NCI-H1417 (cell line): ENCODE results near the gene CACNA2D2.

Experiments used
- DNase-seq, 3 experiments: peaks; one replicate each; lab custom pipeline; 2025; lab: John Stamatoyannopoulos, UW

CACNA2D2 gene

DNA sequence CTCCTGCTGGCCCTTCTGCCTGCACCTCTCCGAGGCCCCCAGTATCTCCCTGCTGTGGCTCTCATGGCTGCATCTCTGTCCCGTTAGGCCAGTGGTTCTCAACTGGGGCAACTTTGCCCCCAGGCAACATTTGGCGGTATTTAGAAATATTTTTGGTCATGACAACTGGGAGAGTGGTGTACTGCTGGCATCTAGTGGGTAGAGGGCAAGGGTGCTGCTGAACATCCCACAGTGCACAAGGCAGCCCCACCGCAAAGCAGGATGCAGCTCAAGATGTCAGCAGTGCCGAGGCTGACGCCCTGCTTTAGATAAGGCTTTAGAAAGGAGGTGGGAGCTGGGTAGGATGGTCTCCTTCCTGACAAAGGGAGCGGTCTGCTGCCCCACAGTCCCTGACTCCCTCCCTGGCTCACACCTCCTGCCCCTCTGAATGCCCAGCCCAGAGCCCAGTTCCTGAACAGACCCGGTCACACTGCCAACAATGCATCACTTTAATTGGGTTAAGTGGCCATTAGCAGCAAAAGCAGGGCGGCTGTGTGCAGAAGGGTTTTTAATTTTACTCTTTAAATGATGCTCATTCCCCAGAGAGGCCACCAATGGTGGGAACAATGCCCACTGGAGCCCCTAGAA is 75.3 kb downstream of the CACNA2D2 start:
- DNase-seq: peak in 2 of 3 experiments; percentile 25 to 65

DNA sequence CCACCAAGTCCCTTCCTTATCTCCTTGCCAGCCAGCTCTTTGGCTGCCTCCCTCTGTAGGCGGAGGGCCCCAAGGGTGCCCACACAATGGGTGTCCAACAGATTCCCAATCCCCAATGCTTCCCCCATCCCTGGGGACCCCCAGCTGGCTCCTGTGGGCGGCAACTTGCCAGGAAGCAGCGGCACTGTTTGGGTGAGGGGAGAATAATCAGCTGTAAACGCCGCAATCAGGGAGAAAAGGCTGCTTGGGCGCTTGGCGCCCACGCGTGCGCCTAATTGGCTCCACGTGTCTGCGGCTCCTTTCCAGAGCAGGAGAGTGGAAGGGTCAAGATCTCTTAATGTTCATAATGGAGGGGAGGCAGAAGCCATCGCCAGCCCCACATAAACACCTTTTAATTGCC is 76.2 kb downstream of the CACNA2D2 start:
- peak in 2 of 3 experiments; percentile 19 to 65 for DNase-seq

DNA sequence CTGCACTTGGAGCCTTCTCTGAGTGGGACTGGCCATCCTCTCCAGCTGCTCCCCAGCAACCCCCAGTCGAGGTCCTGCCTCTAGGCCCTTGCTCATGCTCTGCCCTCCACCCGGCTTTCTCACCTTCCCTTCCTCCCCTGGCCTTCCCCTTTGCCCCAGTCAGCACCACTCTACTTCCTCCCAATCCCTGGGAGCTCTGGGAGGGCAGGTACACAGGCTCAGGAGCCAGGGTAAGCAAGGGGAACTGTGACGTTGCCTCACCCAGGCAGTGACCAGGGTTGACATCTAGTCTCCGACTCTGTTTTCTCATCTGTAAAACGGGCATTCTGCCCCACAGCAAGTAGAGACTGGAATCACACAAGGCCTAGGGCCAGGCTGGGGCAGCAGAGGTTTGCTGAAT is 77.5 kb downstream of the CACNA2D2 start:
- no peak for DNase-seq

DNA sequence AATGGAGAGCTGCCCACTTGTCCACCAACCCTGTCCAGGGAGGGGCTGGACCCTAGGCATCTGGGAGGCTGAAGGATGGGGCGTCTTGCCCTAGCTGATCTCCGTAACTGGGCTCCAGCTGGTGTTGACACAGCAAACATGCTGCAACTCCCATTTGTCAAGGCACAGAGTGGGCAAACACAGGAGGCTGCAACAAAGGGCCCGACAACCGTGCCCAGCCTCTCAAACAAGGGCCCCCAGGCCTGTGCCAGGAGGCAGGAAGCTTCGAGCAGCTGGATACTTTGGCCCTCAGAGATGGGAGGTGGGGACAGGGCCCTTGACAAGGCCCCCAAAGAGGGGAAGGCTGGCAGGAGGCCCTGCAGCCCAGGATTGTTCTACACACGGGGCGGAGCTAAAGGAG is 79.9 kb downstream of the CACNA2D2 start:
- peak in 2 of 3 experiments; percentile 68 to 89 for DNase-seq

DNA sequence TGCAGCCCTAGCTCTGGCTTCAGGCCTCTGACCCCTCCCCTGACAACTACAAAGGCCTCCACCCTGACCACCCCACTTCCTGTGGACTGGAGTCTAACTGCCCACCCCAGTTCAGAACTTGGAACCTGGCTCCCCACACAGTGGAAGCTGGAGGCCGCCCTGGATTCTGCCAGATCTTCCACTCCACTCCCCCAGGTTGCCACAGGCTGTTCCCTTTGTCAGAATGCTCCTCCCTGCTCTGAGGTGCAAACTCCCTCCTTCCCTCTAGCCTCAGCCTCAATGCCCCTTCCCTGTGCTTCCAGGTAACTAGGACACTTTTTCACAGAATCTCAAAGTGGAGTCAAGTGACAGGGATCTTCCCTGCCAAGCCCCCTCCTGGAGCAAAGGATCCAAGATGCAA is 81.3 kb downstream of the CACNA2D2 start:
- DNase-seq: no peak

DNA sequence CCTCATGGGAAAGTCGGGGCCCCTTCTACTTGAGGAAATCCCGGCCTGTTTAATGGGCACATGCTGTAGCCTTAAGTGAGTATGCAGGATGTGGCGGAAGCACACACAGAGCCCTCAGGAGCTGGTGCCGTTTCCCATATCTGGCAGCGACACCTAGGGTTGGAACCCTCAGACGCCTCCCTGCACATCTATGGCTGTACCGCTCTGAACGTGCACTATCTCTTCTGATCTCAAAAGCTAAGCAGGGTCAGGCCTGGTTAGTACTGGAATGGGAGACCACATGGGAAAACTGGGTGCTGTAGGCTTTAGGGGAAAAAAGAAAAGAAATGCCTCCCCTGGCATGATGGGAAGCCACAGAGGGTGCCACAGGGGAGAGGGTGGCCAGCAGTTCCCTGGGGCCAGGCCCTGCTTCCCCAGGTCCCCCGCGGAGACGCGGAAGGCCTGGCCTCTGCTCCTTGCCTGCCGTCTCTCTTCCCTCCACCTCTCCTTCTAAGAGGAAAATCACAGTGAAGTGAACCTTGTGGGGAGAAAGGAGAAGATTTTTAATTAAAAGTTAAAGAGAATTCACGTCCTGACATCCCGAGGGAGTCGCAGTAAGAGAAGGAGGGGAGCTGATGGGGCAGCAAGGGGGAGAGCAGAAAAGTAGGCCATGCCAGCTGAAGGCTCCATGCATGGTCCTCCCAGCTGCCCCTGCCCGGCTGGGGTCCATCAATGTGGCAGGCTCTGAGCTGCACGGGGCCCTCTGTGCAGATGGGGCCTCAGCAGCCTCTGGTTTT is 83.7 kb downstream of the CACNA2D2 start:
- DNase-seq: no peak

DNA sequence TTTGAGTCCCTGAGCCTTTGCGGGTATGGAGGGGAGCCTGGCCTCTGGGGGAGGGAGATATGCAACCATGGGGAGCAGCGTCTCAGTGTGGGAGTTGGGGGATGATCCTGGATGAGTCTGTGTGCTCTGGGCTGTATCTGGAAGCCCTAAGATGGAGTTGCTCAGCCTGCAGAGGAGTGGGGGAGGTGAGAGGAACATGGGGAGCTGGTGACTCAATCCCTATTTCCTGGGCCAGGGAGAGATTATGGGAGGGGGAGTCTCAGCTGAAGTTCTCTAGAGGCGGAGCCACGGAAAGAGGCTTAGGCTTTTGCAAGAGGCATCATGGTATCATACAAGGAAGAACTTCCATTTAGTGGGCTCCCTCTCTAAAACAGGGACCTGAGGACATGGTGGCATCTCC is 84.6 kb downstream of the CACNA2D2 start:
- no peak for DNase-seq

DNA sequence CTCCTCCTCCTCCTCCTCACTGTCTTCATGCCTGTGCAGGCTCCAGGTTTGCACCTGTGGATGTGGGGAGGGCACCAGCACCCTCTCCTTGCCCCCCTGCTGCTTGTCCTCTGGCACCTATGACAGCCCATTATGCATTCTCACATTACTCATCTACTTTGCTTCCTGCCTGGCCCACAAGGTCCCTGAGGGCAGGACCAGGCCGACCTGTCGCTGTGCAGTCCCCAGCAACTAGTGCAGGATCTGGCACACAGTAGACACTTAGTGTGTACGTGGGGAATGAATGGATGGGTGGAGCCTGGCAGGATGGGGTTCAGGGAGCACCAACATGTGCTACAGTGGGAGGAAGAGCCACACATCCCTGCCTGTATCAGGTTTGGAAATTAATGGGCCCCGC is 85.8 kb downstream of the CACNA2D2 start:
- DNase-seq: peak in 1 of 3 experiments; percentile 2

DNA sequence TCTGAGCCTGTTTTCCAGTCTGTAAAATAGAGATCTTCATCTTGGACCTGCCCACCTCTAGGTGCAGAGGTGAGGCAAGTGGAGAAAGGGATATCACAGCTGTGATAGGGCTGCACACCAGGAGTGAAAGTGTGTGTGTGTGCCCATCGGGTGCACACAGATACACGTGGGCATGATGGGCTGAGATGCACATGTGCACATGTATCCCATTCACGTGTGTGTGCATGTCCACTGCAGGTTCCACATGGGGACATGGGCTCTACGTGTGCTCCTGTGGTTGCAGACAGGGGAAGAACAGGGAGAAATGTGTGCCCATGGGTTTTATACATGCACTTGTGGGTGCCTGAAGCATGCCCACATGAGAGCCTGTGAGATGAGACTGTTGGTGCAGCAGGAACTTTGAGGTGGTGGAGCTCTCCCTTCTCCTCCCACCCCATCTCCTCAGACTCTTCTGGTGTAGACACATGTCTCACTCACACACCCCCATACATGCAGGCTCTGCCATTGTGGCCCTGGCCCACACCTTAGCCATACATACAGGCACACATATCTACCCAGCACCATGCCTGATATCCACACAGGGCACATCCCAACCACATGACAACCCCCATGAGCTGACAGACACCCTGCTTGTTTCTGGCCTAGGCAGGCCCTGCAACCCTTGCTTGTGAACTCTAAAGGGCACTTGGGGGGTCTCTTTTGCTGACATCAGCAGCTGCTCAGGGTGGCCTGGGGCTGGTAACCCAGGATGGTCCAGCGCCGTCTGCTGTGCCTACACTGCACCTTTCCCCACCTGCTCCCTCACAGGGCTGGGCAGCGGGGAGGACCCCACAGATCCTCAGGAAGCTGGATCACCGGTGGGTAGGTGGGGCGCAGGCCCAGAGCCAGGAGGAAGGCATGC is 86.4 kb downstream of the CACNA2D2 start:
- DNase-seq: no peak

DNA sequence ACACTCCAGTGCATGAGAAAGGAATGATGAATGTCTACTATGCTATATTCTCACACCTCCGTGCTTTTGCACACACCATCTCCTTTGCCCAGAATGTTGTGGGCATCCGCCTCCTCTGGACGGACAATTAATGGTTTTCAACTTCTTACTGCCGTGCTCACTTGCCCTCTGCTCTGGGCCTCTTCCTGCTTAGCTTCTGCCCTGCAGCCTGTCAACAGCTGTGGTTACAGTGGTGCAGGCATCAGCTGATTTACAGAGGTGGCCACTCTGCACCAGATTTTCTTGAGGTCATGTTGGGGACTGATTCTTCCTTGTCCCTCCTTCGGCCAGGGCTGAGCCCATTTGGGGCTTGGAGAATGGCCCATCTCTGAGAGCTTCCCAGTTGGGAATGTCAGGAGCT is 87.6 kb downstream of the CACNA2D2 start:
- no peak for DNase-seq

DNA sequence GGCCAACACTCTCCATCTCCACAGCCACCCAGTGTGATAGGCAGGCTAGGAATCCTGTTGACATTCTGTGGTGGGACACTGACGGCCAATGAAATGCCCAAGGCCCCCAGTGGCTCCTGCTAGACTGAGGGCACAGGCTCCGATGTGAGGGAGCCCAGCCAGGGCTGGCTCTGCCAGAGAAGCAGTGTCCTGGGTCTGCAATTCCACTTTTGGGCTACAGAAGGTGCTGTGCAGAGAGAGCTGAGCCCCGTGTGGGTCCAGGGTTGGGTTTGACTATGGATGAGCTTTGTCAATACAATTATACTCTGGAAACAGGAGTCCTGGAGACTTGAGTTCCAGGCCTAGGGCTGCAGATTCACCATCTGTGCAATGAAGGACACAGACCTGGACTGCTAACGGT is 88.4 kb downstream of the CACNA2D2 start:
- DNase-seq: no peak

DNA sequence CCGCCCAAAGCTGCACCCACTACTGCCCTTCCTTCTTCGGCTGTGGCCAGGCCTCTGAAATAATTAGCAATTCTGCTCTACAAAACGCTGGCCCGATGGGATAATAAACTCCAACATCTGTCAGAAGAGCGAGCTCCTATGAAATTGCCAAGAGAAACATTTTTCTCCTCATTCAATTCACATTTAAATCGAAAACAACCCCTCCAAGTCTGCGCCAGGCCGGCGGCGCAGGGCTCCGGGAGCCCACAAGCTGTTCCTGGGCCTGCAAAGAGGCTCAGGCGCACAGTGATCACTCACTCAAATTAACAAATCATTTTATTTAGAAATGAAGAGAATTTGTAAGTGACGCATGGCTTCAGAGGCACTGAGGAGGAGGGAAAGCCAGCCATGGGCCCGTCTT is 88.8 kb downstream of the CACNA2D2 start:
- no peak for DNase-seq

DNA sequence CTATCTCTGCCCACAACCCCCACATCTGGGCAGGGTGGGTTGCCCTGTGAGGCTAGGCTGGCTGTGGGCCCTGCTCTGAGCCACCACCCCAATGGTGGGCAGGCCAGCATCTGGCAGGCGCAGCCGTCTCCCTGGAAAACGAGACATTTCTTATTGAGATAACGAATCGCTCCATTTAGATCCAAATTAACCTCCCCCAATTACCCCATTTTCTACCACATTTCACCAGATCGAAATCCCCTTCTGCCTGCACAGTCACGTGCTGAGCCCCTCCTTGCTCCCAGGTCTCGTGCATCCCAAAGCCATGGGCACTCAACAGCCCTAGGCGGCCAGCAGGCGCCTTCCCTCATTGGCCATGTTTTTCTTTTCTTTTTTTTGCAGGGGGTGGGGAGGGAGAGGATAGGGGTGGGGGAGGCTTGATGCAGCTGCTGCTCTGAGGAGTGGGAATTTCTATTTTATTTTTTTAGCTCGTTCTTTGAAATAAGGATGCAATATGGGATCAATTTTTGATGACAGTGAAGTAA is 91.1 kb downstream of the CACNA2D2 start:
- DNase-seq: peak in 1 of 3 experiments; percentile 8

DNA sequence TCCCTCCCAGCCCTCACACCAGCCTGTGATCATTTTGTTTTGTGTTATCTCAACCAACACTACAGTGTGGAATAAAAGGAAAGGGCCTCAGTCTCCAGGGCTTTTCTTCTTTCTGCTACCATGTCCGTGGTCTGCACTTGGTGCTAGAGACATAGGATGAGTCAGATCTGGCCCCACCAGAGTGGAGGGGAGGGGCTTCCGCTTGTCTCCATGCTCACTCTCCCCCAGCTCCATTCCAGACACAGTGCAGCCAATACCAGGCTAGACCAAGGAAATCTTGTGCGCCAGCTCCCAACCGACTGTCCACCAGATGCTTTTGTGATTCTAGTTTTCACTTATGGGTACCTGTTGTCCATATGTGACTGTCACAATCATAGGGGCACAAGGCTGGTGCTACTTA is 92.2 kb downstream of the CACNA2D2 start:
- DNase-seq: no peak

DNA sequence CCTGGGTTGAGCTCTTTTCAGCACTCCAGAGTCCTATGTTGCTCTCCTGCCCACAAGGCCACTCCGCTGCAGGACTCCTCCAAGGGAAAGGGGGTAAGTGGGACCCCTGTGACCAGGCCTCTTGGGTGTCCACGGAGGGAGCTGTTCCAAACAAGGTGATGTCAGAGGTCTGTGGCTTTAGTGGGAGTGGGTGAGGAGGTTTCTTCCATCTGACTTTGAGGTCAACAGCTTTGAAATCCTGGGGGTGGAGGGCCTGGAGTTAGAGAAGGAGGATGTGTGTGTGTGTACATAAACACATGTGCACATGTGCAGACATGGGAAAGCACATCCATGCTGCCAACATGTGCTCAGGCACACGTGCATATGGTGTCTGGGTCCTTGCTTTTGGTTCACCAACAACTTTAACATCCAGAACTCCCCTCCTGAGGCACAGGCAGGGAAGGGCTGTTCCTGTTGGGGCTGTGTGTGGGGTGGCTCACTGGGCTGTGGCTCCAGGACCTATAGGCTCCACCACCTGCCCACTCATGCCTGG is 92.8 kb downstream of the CACNA2D2 start:
- no peak for DNase-seq

DNA sequence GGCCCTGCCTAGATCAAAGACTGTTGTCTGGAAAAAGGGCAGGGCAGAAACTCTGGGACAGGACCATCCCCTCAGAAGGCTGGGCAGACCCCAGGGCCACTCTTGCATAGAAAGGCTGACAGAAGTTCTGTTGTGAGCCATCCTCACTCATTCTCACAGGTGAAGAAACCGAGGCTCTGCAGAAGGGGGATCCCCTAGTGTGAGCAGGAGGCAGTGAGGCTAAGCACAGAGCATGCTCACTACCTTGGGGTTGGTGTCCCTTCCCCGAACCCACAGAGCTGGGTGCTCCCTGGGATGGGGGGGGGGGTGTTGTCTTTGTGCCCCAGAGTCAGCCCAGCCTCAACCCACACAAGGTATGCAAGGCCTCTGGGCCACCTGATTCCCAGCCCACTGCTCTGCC is 93.2 kb downstream of the CACNA2D2 start:
- no peak for DNase-seq

DNA sequence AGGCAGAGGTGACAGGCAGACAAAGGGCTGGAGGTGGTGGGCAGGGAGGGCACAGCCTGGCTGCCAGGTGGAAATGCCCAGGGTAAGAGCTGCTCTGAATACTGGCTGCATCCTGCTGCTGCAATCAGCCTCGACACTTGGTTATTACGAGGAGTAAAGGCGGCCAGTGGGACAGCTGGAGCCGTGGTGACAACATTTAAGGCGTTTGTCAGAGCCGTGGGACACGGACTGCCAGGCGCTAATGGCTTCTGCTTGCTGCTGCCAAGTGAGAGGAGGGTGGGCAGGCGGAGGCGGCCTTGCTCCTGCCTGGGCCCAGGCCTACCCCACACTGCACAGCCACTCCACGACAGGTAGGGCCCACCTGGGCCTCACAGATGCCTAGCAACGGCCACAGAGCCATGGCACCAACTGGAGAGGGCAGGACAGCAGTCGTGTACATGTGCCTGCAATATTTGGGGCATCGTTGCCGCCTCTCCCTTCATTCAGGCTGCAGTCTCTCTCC is 94.9 kb downstream of the CACNA2D2 start:
- peak in 1 of 3 experiments; percentile 22 for DNase-seq

DNA sequence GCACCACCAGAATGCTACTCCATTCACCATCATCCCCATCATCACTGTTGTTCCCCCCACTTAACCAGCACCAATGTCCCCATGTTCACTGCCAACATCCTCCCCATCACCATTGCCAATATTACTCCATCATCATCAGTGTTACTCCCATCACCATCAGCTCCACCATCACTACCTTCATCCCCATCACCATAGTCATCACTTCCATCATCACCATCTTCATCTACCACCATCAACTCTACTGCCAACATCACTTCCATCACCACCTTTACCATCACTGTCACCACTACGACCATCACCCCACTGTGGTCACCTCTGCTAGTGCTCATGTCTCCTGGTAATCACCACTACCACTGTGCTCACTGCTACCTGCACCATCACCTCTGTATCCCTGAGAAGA is 96.9 kb downstream of the CACNA2D2 start:
- DNase-seq: no peak

DNA sequence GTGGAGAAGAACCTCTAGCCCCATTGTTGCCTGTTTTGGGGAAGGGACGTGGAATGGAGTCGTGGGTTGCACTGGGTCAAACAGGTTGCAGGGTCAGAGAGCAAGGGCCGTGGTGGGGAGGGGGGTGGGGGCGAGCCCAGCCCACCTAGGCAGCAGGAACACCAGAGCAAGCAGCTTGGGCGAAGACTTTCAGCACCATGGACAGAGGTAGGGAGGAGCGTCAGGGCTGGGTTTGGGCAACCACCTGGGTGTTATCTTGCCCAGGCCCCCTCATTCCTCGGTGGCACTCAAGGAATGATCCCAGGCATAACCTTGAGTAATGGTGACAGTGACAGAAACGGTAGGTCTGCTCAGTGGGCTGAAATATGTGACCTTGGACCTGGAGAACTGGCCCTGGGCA is 98.2 kb downstream of the CACNA2D2 start:
- DNase-seq: no peak

DNA sequence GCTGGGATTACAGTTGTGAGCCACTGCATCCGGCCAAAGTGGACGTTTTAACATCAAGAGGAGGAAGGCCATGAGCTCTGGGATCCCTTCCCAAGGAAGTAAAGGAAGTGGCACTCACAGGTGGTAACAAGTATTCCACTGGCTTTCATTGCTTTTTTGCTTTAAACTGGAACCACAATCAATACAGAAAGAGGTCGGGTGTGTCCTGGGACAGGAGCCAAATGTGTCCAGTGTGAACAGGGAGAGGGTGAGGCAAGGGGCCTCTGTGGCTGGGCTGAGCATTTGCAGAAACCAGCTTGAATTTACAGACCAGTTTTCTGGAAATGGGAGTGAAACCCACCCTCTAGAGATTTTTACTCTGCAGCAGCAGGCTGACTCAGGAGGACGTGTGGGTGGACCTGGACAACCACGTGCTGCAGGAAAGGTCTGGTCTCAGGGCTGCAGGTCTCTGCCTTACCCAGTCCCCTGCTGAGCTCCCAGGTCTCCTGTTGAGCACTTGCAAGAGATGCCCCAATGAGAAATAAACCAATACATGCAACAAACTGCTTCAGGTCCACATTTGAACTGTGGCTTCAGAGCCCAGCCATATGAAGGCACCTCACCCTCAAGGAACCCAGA is 101.3 kb downstream of the CACNA2D2 start:
- no peak for DNase-seq

DNA sequence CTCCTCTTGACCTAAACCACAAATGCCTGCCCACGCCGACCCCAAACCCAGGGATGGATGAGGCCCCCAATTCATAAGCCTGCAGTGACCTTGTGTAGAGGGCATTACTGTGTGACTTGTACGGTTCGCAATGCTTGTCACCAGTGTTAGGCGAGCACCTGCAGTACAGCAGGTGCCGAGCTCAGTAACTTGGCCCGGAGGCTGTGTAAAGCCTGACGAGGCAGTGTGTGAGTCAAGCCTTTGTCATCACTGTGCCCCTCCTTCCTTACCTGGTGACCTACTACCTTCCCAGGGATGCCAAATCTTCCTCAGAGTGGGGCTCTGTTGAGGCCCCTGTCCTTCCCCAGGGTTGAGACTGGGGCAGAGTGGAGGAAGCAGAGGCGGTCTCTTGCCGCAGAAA is 106.9 kb downstream of the CACNA2D2 start:
- peak in 1 of 3 experiments; percentile 3 for DNase-seq
